ENCODE measurements around the gene TNFSF15. TPM values are rescaled to one million over a fixed set of nuclear protein-coding genes. Genes with fewer than 3 reads are reported as not detected.

Gene TNFSF15
- total RNA-seq, 6 donors from 2014 or later = 1.4 to 11.0 (median 5.6) TPM

DNA sequence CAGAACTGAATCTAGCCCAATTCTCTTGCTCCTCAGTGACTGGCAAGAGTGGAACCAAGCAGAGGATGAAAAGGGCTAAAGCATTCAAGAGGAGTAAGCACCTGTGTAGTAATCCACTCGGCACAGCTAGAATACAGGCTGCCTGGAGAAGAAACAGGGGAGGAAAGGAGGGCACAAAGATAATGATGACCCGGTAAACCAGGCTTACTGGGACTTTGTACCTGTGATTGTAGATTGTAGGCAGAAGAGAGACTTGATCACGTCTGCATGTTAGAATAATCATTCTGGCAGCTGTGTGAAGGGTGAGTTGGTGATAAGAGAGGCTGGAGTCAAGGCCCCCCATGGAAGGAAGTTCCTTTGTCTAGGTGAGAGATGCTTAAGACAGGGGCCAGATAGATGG, 20.6 kb upstream of the TNFSF15 start:
- no peak for DNase-seq
- no peak for TF ChIP-seq POLR2A (IDR thresholded peaks at IDR 0.05)
- TF ChIP-seq, protein P1, sequence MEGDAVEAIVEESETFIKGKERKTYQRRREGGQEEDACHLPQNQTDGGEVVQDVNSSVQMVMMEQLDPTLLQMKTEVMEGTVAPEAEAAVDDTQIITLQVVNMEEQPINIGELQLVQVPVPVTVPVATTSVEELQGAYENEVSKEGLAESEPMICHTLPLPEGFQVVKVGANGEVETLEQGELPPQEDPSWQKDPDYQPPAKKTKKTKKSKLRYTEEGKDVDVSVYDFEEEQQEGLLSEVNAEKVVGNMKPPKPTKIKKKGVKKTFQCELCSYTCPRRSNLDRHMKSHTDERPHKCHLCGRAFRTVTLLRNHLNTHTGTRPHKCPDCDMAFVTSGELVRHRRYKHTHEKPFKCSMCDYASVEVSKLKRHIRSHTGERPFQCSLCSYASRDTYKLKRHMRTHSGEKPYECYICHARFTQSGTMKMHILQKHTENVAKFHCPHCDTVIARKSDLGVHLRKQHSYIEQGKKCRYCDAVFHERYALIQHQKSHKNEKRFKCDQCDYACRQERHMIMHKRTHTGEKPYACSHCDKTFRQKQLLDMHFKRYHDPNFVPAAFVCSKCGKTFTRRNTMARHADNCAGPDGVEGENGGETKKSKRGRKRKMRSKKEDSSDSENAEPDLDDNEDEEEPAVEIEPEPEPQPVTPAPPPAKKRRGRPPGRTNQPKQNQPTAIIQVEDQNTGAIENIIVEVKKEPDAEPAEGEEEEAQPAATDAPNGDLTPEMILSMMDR (IDR thresholded peaks at IDR 0.05) = no peak
- TF ChIP-seq EP300 (IDR thresholded peaks at IDR 0.05) = no peak
- TF ChIP-seq POLR2AphosphoS5 (IDR thresholded peaks at IDR 0.05) = no peak
- Histone ChIP-seq H3K4me1 (no peaks in the 10 kb centered on the region), H3K9me3 (no peaks in the 10 kb centered on the region), H3K27ac (no peak overlapping the region), H3K4me3 (no peak overlapping the region), H3K27me3 (no peaks in the 10 kb centered on the region), H3K36me3 (no peaks in the 10 kb centered on the region)
- ATAC-seq (ENCODE audit: low FRiP score in 2 of 2) = no peak
- WGBS, 2 donors = 85 to 92% methylated on average over 3 of the region's 3 CpGs

DNA sequence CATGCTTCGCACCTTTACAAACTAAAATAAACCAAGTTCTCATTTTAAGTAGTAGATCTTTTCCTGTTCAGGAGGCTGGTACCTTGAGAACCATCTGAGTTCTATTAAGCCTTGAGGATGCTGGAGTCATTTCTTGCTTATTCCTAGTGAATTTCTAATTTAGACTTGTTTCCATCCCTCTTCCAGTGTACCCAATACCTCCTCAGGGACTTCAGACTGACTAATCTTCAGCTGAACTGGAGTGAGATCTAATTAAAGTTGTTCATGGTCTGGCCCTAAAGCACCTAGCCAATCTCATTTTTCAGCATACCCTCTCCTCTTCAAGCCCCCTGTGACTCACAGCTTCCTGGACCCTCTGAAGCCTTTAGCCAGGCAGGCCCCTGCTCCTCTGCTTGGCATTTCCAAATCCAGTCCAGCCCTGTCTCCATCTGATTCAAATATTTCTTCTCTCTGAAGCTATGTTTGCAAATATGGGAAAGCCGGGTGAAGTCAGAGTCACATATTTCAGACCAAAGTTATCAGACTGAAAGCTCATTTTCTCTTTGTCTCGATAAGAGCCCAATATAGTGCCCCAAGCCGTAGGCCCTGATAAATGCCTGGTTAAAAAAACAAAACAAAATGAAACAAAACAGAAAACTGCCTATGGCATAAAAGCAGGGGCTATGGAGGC, 19.4 kb upstream of the TNFSF15 start:
- peak in 1 of 2 donors; percentile 33 for ATAC-seq (ENCODE audit: low FRiP score in 2 of 2)
- WGBS, 2 donors = 88 to 94% methylated on average over 4 of the region's 4 CpGs
- H3K4me3 ChIP-seq = no peak overlapping the region
- no peak overlapping the region for H3K27ac ChIP-seq
- no peaks in the 10 kb centered on the region for H3K4me1 ChIP-seq
- no peaks in the 10 kb centered on the region for H3K9me3 ChIP-seq
- TF ChIP-seq, protein P1 (IDR thresholded peaks at IDR 0.05) = no peak
- H3K27me3 ChIP-seq = no peaks in the 10 kb centered on the region
- DNase-seq = no peak
- H3K36me3 ChIP-seq = no peaks in the 10 kb centered on the region

DNA sequence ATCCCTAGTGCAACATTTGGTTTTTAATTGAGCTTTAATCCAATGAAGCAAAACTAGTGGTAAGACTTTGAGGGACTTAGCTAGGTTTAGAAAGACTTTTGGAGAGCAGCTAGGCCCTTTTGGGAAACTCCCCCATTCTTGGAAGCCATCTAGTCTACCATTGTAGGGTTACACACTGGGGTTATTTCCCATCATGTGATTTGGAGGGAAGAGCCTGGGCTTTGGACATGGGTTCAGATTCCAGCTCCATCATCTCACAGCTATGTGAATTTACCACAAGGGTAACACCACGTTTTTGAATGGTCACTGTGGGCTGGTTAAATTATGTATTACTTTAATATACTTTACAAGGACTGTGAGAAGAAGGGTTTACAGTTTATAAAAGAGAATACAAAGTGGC, 18.3 kb upstream of the TNFSF15 start:
- no peak overlapping the region for H3K27ac ChIP-seq
- WGBS, 2 donors = 41 to 50% methylated on average over 1 of the region's 1 CpG
- no peaks in the 10 kb centered on the region for H3K27me3 ChIP-seq

DNA sequence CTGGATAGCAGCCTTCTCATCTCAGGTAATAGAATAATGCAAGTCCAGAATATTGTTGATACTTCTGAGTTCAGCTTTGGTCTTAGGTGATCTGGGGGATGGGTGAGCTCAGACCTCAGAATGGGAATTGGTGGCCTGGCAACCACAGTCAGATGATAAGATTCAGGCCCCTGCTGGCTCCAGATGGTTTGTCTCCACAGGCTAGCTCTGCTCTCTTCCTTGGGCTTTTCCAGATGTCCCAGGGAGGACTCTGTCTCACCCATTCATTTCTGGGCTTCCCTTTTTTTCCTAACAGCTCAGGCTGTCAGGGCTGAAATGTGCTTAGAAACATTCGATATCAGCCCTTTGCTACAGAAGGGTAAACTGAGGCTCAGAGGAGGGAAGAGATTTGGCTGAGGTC, 17.6 kb upstream of the TNFSF15 start:
- TF ChIP-seq POLR2AphosphoS5 (IDR thresholded peaks at IDR 0.05) (no peak), EP300 (IDR thresholded peaks at IDR 0.05) (no peak), POLR2A (IDR thresholded peaks at IDR 0.05) (no peak)
- TF ChIP-seq, protein P1 (IDR thresholded peaks at IDR 0.05) = no peak
- ATAC-seq (ENCODE audit: low FRiP score in 2 of 2) = no peak
- WGBS, 2 donors = 85 to 96% methylated on average over 1 of the region's 1 CpG

More for the DNA sequence above, 18.3 kb upstream of the TNFSF15 start:
- DNase-seq (no peak), ATAC-seq (ENCODE audit: low FRiP score in 2 of 2) (peak in 1 of 2 donors; percentile 59)
- TF ChIP-seq POLR2A (IDR thresholded peaks at IDR 0.05) = no peak
- TF ChIP-seq, protein P1 (IDR thresholded peaks at IDR 0.05) = no peak
- no peak for TF ChIP-seq EP300 (IDR thresholded peaks at IDR 0.05)
- TF ChIP-seq POLR2AphosphoS5 (IDR thresholded peaks at IDR 0.05) = no peak
- H3K9me3 ChIP-seq = no peaks in the 10 kb centered on the region
- no peak overlapping the region for H3K4me3 ChIP-seq
- no peaks in the 10 kb centered on the region for H3K4me1 ChIP-seq
- no peaks in the 10 kb centered on the region for H3K36me3 ChIP-seq

DNA sequence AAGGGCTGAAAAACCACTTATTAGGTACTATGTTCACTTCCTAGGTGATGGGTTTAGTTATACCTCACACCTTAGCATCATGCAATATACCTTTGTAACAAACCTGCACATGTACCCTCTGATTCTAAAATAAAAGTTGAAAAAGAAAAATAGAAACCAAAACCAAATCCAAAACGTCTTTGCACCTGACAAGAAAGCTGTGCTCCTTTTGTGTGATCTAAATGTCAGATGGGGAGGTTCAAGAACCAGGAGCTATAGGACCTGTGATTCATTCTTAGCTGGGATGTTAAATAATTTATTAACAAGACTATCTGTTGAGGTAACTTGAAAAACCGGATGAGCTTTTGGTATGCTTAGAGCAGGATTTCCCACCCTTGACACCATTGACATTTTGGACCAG, 16.9 kb upstream of the TNFSF15 start:
- 68 to 78% methylated on average over 2 of the region's 2 CpGs for WGBS, 2 donors
- H3K27me3 ChIP-seq = no peaks in the 10 kb centered on the region
- no peaks in the 10 kb centered on the region for H3K4me1 ChIP-seq
- no peak for TF ChIP-seq POLR2AphosphoS5 (IDR thresholded peaks at IDR 0.05)
- no peak for TF ChIP-seq POLR2A (IDR thresholded peaks at IDR 0.05)
- TF ChIP-seq, protein P1 (IDR thresholded peaks at IDR 0.05) = no peak
- no peak for TF ChIP-seq EP300 (IDR thresholded peaks at IDR 0.05)
- H3K27ac ChIP-seq = no peak overlapping the region
- no peaks in the 10 kb centered on the region for H3K36me3 ChIP-seq
- no peak for ATAC-seq (ENCODE audit: low FRiP score in 2 of 2)
- DNase-seq = no peak
- H3K9me3 ChIP-seq = no peaks in the 10 kb centered on the region
- H3K4me3 ChIP-seq = no peak overlapping the region

More for the DNA sequence above, 17.6 kb upstream of the TNFSF15 start:
- H3K4me1 ChIP-seq = no peaks in the 10 kb centered on the region
- H3K9me3 ChIP-seq = no peaks in the 10 kb centered on the region
- H3K27ac ChIP-seq = no peak overlapping the region
- no peak overlapping the region for H3K4me3 ChIP-seq
- no peaks in the 10 kb centered on the region for H3K27me3 ChIP-seq
- DNase-seq = no peak
- H3K36me3 ChIP-seq = no peaks in the 10 kb centered on the region
